Hindlimb muscle (tissue), 1 donor: ENCODE data around the gene LCE4A. TPM values are rescaled to one million over a fixed set of nuclear protein-coding genes. Genes with fewer than 3 reads are reported as not detected.

ENCODE experiments used
- DNase-seq: peaks from one replicate; pipeline ENCODE4 v3.0.0-alpha.2; 2013
- polyA plus RNA-seq: library from polyadenylated mRNA; unstranded; fragments of 120-200 nt; gene quantifications from one replicate; pipeline ENCODE4 v1.2.1, GENCODE V29; 2013; ENCODE audit not compliant: insufficient read length

The LCE4A gene
- polyA plus RNA-seq, 1 donor, result not detected

GRCh38 chr1:152745765-152746444 lies 37.9 kb downstream of the LCE4A start:
- DNase-seq, result no peak

DNA sequence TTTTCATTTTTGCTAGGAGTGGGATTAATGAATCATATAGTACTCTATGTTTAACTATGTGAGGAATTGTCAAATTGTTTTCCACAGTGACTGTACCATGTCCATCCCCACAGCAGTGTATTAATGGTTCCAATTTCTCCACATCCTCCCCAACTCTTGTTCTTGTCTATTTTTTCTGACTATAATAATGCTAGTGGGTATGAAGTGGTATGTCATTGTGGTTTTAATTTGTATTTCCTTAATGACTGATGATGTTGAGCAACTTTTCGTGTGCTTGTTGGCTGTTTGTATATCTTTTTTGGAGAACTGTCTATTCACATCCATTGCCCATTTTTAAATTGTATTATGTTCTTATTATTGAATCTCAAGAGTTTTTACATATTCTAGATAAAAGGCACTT lies 39.9 kb downstream of the LCE4A start:
- no peak for DNase-seq

GRCh38 chr1:152752225-152752624 lies 44.3 kb downstream of the LCE4A start:
- DNase-seq, result no peak

GRCh38 chr1:152753586-152753985 lies 45.6 kb downstream of the LCE4A start:
- no peak for DNase-seq

DNA sequence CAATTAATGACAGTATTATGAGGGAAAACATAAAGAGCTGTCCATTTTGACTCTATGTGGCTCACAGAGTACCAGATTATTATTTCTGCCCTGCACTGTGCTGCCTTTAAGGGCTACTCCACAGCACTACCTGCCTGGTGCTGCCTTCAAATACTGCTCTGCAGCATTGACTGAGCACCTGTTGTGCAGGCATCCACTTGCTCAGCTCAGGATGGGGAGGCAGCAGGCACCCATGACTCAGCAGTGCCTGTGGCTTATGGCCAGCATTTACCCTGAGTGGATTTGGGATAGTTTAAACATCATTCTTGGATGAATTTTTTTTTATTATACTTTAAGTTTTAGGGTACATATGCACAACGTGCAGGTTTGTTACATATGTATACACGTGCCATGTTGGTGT lies 48.9 kb downstream of the LCE4A start:
- DNase-seq, result no peak

GRCh38 chr1:152757747-152758146 lies 49.8 kb downstream of the LCE4A start, which contains the start of gene KPRP:
TSS of gene KPRP (plus strand) at chr1:152758025. CDS start at chr1:152759589, 1,564 bp downstream.
- DNase-seq, result no peak

DNA sequence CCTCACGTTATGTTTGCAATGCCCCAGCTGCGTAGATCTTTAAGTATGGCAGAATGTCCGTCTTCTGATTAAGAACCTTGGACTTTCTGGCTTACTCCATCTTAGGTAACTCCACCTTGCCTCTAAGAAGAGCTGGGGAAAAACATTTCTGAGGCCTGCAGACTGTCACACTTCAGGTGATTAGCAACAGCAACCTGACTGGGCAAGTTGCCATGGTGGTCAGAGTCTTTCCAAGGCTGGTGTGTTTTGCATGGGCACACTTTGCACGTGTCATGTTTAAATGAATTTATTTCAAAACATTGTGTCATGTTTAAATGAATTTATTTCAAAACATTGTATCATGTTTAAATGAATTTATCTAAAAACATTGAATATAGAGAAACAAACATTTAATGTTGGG lies 50.7 kb downstream of the LCE4A start:
- DNase-seq, result no peak

Other genes with a start within 250 kb of the LCE4A start
- gene LCE5A, start 197.4 kb upstream of the LCE4A start, polyA plus RNA-seq, result not detected
- not detected for gene CRCT1, start 193.7 kb upstream of the LCE4A start, polyA plus RNA-seq
- not detected for gene LCE3E, start 141.4 kb upstream of the LCE4A start, polyA plus RNA-seq
- not detected for gene LCE3D, start 127.6 kb upstream of the LCE4A start, polyA plus RNA-seq
- not detected for gene LCE3C, start 107.9 kb upstream of the LCE4A start, polyA plus RNA-seq
- gene LCE3B, start 94.3 kb upstream of the LCE4A start, polyA plus RNA-seq, result not detected
- gene LCE3A, start 85.1 kb upstream of the LCE4A start, polyA plus RNA-seq, result not detected
- not detected for gene LCE2D, start 44.8 kb upstream of the LCE4A start, polyA plus RNA-seq
- not detected for gene LCE2C, start 32.9 kb upstream of the LCE4A start, polyA plus RNA-seq
- gene LCE2B, start 22.0 kb upstream of the LCE4A start, polyA plus RNA-seq, result not detected
- not detected for gene LCE2A, start 9.8 kb upstream of the LCE4A start, polyA plus RNA-seq
- gene KPRP, start 49.9 kb downstream of the LCE4A start, polyA plus RNA-seq, result not detected
- gene LCE1F, start 67.0 kb downstream of the LCE4A start, polyA plus RNA-seq, result not detected
- gene LCE1E, start 78.1 kb downstream of the LCE4A start, polyA plus RNA-seq, result not detected
- gene LCE1D, start 88.6 kb downstream of the LCE4A start, polyA plus RNA-seq, result not detected
- gene LCE1C, start 98.5 kb downstream of the LCE4A start, polyA plus RNA-seq, result not detected
- not detected for gene LCE1B, start 103.8 kb downstream of the LCE4A start, polyA plus RNA-seq
- gene LCE1A, start 119.3 kb downstream of the LCE4A start, polyA plus RNA-seq, result not detected
- not detected for gene LCE6A, start 134.7 kb downstream of the LCE4A start, polyA plus RNA-seq
- gene LCE7A, start 151.8 kb downstream of the LCE4A start, polyA plus RNA-seq, result not detected
- gene SMCP, start 170.2 kb downstream of the LCE4A start, polyA plus RNA-seq, result not detected
- gene IVL, start 200.4 kb downstream of the LCE4A start, polyA plus RNA-seq, result 0.36 TPM
- gene SPRR5, start 239.0 kb downstream of the LCE4A start, polyA plus RNA-seq, result not detected